Measurements from ENCODE around the gene CHRM2. TPM values are rescaled to one million over a fixed set of nuclear protein-coding genes. Genes with fewer than 3 reads are reported as not detected.

CHRM2 gene
- total RNA-seq, 1 experiment from 2014 or later = not detected

- no peak for TF ChIP-seq CTCF (IDR thresholded peaks at IDR 0.05 in 2 of 3, conservative IDR thresholded peaks at IDR 0.05 in 1 of 3; ENCODE audit: borderline replicate concordance in 1 of 3, insufficient read depth in 1 of 3, low read depth in 2 of 3, low read length in 2 of 3)
- no peak for TF ChIP-seq ATF3 (IDR thresholded peaks at IDR 0.05)
- no peak for TF ChIP-seq SRF (IDR thresholded peaks at IDR 0.05; ENCODE audit: low read depth)
- no peak for TF ChIP-seq ZNF274 (IDR thresholded peaks at IDR 0.05; ENCODE audit: low read depth, low read length)
- no peak for TF ChIP-seq SP1 (IDR thresholded peaks at IDR 0.05; ENCODE audit: low read depth)
- TF ChIP-seq SIN3A (IDR thresholded peaks at IDR 0.05; ENCODE audit: low read depth) = no peak
- TF ChIP-seq EZH2phosphoT487 (IDR thresholded peaks at IDR 0.05; ENCODE audit: borderline replicate concordance) = no peak
- no peak for TF ChIP-seq FOSL1 (IDR thresholded peaks at IDR 0.05; ENCODE audit: low read depth)
- no peak for TF ChIP-seq CBX3 (IDR thresholded peaks at IDR 0.05; ENCODE audit: low read depth)
- no peak for TF ChIP-seq ELF1 (IDR thresholded peaks at IDR 0.05; ENCODE audit: borderline replicate concordance, low read depth)
- no peak for TF ChIP-seq JUND (IDR thresholded peaks at IDR 0.05)
Observed at GRCh38 chr7:136911344-136911743, 42.9 kb downstream of the CHRM2 start (continued).

GRCh38 chr7:136912339-136912738 is 43.9 kb downstream of the CHRM2 start:
- no peak overlapping the region for H3K4me3 ChIP-seq (replicated peaks in 1 of 2; ENCODE audit: low read depth in 1 of 2, low read length in 2 of 2)
- no peaks in the 10 kb centered on the region for H3K79me2 ChIP-seq (ENCODE audit: insufficient read depth, low read length)
- BruUV-seq (replicated peaks) = no TSS peak
- no peak overlapping the region for H3K27ac ChIP-seq (ENCODE audit: low read depth, low read length)
- no peaks in the 10 kb centered on the region for H3K36me3 ChIP-seq (ENCODE audit: control insufficient read depth in 1 of 2, insufficient read depth in 2 of 2, low read length in 2 of 2)
- H4K20me1 ChIP-seq (ENCODE audit: insufficient read depth) = no peaks in the 10 kb centered on the region
- no peak overlapping the region for H2AFZ ChIP-seq (ENCODE audit: low read depth, low read length, poor library complexity, severe bottlenecking)
- intact Hi-C loops (cut with micrococcal nuclease) = no loop called here
- no peaks in the 10 kb centered on the region for H3K4me1 ChIP-seq (ENCODE audit: control insufficient read depth in 1 of 2, insufficient read depth in 2 of 2, low read length in 2 of 2)
- POLR2A ChIA-PET = no interaction called here
- ATAC-seq = no peak
- no peak overlapping the region for H3K9ac ChIP-seq (ENCODE audit: low read length)
- H3K27me3 ChIP-seq (ENCODE audit: insufficient read depth, low read length) = no peaks in the 10 kb centered on the region
- H3K4me2 ChIP-seq (ENCODE audit: low read length) = no peak overlapping the region
- CTCF ChIA-PET = no interaction called here
- RAD21 ChIA-PET (ENCODE audit: low non-redundant PET in 1 of 2, low total read pairs in 2 of 2, uncharacterized antibody in 2 of 2, unreplicated experiment in 2 of 2) = no interaction called here
- no peaks in the 10 kb centered on the region for H3K9me2 ChIP-seq (ENCODE audit: insufficient read depth)
- H3K9me3 ChIP-seq (ENCODE audit: control insufficient read depth in 1 of 2, insufficient read depth in 1 of 2, low read depth in 1 of 2, low read length in 2 of 2) = peaks cover 9 to 19% of the 10 kb centered on the region in 2 experiments; a peak in 3 of 4 replicates
- DNase-seq (ENCODE audit: low read depth, low spot score) = no peak
- no peak for TF ChIP-seq REST (IDR thresholded peaks at IDR 0.05; ENCODE audit: low read depth)
- TF ChIP-seq EZH2 (IDR thresholded peaks at IDR 0.05) = no peak
- no peak for TF ChIP-seq CTCF (IDR thresholded peaks at IDR 0.05 in 2 of 3, conservative IDR thresholded peaks at IDR 0.05 in 1 of 3; ENCODE audit: borderline replicate concordance in 1 of 3, insufficient read depth in 1 of 3, low read depth in 2 of 3, low read length in 2 of 3)
- TF ChIP-seq TCF7L2 (IDR thresholded peaks at IDR 0.05; ENCODE audit: borderline replicate concordance, extremely low read depth, insufficient read depth, insufficient read length) = no peak
- TF ChIP-seq RAD21 (IDR thresholded peaks at IDR 0.05; ENCODE audit: low read depth) = no peak
- no peak for TF ChIP-seq SIN3A (IDR thresholded peaks at IDR 0.05; ENCODE audit: low read depth)
- TF ChIP-seq SRF (IDR thresholded peaks at IDR 0.05; ENCODE audit: low read depth) = no peak
- no peak for TF ChIP-seq ELF1 (IDR thresholded peaks at IDR 0.05; ENCODE audit: borderline replicate concordance, low read depth)
- no peak for TF ChIP-seq SP1 (IDR thresholded peaks at IDR 0.05; ENCODE audit: low read depth)
